Measurements from ENCODE around the gene SLC29A1.

DNA sequence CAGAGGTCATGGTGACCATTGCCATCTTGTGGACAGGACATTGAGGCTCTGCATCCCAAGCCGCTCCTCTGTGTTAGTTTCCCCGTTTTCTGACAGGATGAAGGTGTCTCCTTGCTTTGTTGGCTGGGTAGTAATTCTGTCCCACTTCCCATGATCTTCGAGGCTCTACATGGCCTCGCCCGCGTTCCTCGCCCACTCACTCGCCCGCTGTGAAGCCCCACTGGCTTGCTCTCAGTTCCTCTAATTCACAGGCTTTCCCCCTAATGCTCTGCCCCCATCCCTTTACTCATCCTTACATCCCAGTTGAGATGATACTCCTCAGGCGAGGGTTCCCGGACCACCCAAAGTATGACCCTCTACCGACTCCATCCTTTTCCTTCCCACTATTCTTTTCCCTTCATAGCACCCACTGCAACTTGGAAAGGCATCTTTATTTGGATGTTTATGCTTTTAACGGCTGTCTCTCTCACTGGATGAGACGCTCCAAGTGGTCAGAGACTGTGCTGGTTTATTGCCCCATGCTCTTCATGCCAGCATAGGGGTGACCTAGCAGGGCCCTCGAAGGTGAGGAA lies 34.4 kb downstream of the SLC29A1 start:
- TF ChIP-seq, protein P1, sequence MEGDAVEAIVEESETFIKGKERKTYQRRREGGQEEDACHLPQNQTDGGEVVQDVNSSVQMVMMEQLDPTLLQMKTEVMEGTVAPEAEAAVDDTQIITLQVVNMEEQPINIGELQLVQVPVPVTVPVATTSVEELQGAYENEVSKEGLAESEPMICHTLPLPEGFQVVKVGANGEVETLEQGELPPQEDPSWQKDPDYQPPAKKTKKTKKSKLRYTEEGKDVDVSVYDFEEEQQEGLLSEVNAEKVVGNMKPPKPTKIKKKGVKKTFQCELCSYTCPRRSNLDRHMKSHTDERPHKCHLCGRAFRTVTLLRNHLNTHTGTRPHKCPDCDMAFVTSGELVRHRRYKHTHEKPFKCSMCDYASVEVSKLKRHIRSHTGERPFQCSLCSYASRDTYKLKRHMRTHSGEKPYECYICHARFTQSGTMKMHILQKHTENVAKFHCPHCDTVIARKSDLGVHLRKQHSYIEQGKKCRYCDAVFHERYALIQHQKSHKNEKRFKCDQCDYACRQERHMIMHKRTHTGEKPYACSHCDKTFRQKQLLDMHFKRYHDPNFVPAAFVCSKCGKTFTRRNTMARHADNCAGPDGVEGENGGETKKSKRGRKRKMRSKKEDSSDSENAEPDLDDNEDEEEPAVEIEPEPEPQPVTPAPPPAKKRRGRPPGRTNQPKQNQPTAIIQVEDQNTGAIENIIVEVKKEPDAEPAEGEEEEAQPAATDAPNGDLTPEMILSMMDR (IDR thresholded peaks at IDR 0.05; ENCODE audit: low read depth, low read length) = no peak
- TF ChIP-seq POLR2A (IDR thresholded peaks at IDR 0.05; ENCODE audit: extremely low read depth, insufficient read length) = no peak
